Thymus (tissue), 11 donors: ENCODE results near the gene GEMIN5. TPM values are rescaled to one million over a fixed set of nuclear protein-coding genes. Genes with fewer than 3 reads are reported as not detected.

Experiments
- DNase-seq, 9 donors: peaks; one replicate each; pipeline ENCODE4 v3.0.0-alpha.2; 2013; ENCODE audit warnings: low spot score in 9 of 9, low read depth in 6 of 9, missing footprints in 1 of 9
- H3K27ac ChIP-seq, 2 donors: one replicate each; pipeline ENCODE4 v1.5.1; 2013; ENCODE audit warnings: control low read depth in 1 of 2, low read depth in 1 of 2, low read length in 1 of 2, mild to moderate bottlenecking in 1 of 2, moderate library complexity in 1 of 2
- H3K27me3 ChIP-seq, 2 donors: one replicate each; pipeline ENCODE4 v1.5.1; 2013; ENCODE audit warnings: low read length in 1 of 2; ENCODE audit not compliant: control insufficient read depth in 2 of 2, insufficient read depth in 1 of 2
- H3K36me3 ChIP-seq, 2 donors: one replicate each; pipeline ENCODE4 v1.5.1; 2013; ENCODE audit warnings: low read length in 1 of 2, mild to moderate bottlenecking in 1 of 2, moderate library complexity in 1 of 2; ENCODE audit not compliant: control insufficient read depth in 2 of 2, insufficient read depth in 2 of 2
- H3K4me1 ChIP-seq, 2 donors: one replicate each; pipeline ENCODE4 v1.5.1; 2013; ENCODE audit warnings: low read length in 2 of 2; ENCODE audit not compliant: control insufficient read depth in 2 of 2, insufficient read depth in 2 of 2
- H3K4me3 ChIP-seq, 2 donors: one replicate each; pipeline ENCODE4 v1.5.1; 2013; ENCODE audit warnings: low read length in 2 of 2, control low read depth in 1 of 2, mild to moderate bottlenecking in 1 of 2
- H3K9me3 ChIP-seq, 2 donors: one replicate each; pipeline ENCODE4 v1.5.1; 2013; ENCODE audit warnings: low read length in 1 of 2, mild to moderate bottlenecking in 1 of 2; ENCODE audit not compliant: control insufficient read depth in 2 of 2, insufficient read depth in 1 of 2
- WGBS: extraction: QIAGEN DNeasy Blood & Tissue Kit; methylation state at CpG from one replicate; pipeline ENCODE4 v1.1.7; 2013; 5-methylcytosine and 5-hydroxymethylcytosine counted together
- polyA plus RNA-seq: library from polyadenylated mRNA; stranded (reverse); fragments of 200-250 nt; gene quantifications from one replicate; pipeline ENCODE4 v1.2.3, GENCODE V29; 2013
- total RNA-seq: library from RNA; stranded (reverse); fragments of 120-200 nt; gene quantifications from one replicate; pipeline ENCODE4 v1.2.4, GENCODE V29; 2013
- donor health status: healthy.

GEMIN5 gene
- total and polyA plus RNA-seq, 2 donors = 5.3 to 12.8 TPM

GRCh38 chr5:154849264-154849785, 88.7 kb downstream of the GEMIN5 start:
- Histone ChIP-seq H3K27ac (no peak overlapping the region), H3K36me3 (no peaks in the 10 kb centered on the region), H3K9me3 (no peaks in the 10 kb centered on the region), H3K4me3 (no peak overlapping the region), H3K27me3 (no peaks in the 10 kb centered on the region), H3K4me1 (peaks cover 0 to 3% of the 10 kb centered on the region in 2 donors)
- no peak for DNase-seq
- 95% methylated on average over 6 of the region's 6 CpGs for WGBS

- H3K27me3 ChIP-seq = no peaks in the 10 kb centered on the region
- no peak for DNase-seq
- WGBS = 97% methylated on average over 5 of the region's 5 CpGs
- no peak overlapping the region for H3K27ac ChIP-seq
- H3K9me3 ChIP-seq = no peaks in the 10 kb centered on the region
- no peaks in the 10 kb centered on the region for H3K36me3 ChIP-seq
- H3K4me3 ChIP-seq = no peak overlapping the region
- H3K4me1 ChIP-seq = no peaks in the 10 kb centered on the region
These were observed 93.2 kb downstream of the GEMIN5 start for GRCh38 chr5:154844809-154845208.

GRCh38 chr5:154842689-154843530, 95.1 kb downstream of the GEMIN5 start:
- Histone ChIP-seq H3K27ac (no peak overlapping the region), H3K4me3 (no peak overlapping the region), H3K36me3 (no peaks in the 10 kb centered on the region), H3K27me3 (no peaks in the 10 kb centered on the region), H3K4me1 (no peaks in the 10 kb centered on the region), H3K9me3 (no peaks in the 10 kb centered on the region)
- DNase-seq = no peak
- WGBS = 98% methylated on average over 6 of the region's 6 CpGs

DNA sequence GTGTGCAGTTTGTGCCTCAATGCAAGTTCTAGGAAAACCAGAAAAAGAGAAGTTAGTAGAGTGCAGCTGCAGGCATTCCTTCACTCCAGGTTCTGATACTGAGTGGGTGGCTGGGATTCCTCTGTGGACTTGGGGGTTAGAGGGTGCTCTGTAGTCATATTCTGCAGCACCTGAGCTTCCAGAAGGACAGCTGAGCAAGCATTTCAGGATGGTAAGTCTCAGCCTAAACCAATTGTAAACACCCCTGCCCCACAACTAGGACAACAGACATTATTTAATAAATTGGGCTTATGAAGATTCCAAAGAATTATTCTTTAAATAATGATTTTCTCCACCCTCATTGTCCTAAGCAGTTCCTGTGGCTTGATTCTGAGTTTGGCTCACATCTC, 96.7 kb downstream of the GEMIN5 start:
- no peak for DNase-seq
- Histone ChIP-seq H3K27ac (no peak overlapping the region), H3K4me1 (no peaks in the 10 kb centered on the region), H3K36me3 (no peaks in the 10 kb centered on the region), H3K27me3 (no peaks in the 10 kb centered on the region), H3K4me3 (no peak overlapping the region), H3K9me3 (no peaks in the 10 kb centered on the region)

GRCh38 chr5:154840435-154841272, 97.4 kb downstream of the GEMIN5 start:
- H3K27me3 ChIP-seq = no peaks in the 10 kb centered on the region
- 86% methylated on average over 6 of the region's 6 CpGs for WGBS
- H3K4me3 ChIP-seq = no peak overlapping the region
- no peaks in the 10 kb centered on the region for H3K4me1 ChIP-seq
- no peaks in the 10 kb centered on the region for H3K9me3 ChIP-seq
- H3K36me3 ChIP-seq = no peaks in the 10 kb centered on the region
- H3K27ac ChIP-seq = no peak overlapping the region
- DNase-seq = no peak

Other genes starting within 250 kb of the GEMIN5 start
- gene LARP1, start 182.8 kb downstream of the GEMIN5 start, total RNA-seq = 25.7 TPM
- 28.5 TPM for gene LARP1, start 182.8 kb downstream of the GEMIN5 start, polyA plus RNA-seq
- 2.9 TPM for gene FAXDC2, start 87.6 kb downstream of the GEMIN5 start, total RNA-seq
- gene FAXDC2, start 87.6 kb downstream of the GEMIN5 start, polyA plus RNA-seq = 17.6 TPM
- gene CNOT8, start 79.6 kb downstream of the GEMIN5 start, total RNA-seq = 75.5 TPM
- gene CNOT8, start 79.6 kb downstream of the GEMIN5 start, polyA plus RNA-seq = 98.2 TPM
- gene MRPL22, start 2.9 kb upstream of the GEMIN5 start, total RNA-seq = 45.9 TPM
- 56.0 TPM for gene MRPL22, start 2.9 kb upstream of the GEMIN5 start, polyA plus RNA-seq
- 0.05 TPM for gene KIF4B, start 75.5 kb upstream of the GEMIN5 start, total RNA-seq
- gene KIF4B, start 75.5 kb upstream of the GEMIN5 start, polyA plus RNA-seq = 0.02 TPM